ENCODE results near the gene MEIS2.

MEIS2 gene

GRCh38 chr15:36883713-36884517 lies 216.4 kb downstream of the MEIS2 start:
- Histone ChIP-seq H3K27ac (ENCODE audit: low read depth in 2 of 2, low read length in 2 of 2) (no peak overlapping the region), H3K36me3 (ENCODE audit: control insufficient read depth in 2 of 2, insufficient read depth in 2 of 2, low read length in 2 of 2) (no peaks in the 10 kb centered on the region), H3K4me1 (ENCODE audit: control insufficient read depth in 2 of 2, insufficient read depth in 2 of 2, low read length in 2 of 2) (no peaks in the 10 kb centered on the region), H3K4me3 (ENCODE audit: low read length in 2 of 2) (peak overlapping the region in 1 of 2 donors; percentile 64), H3K9ac (ENCODE audit: low read depth in 1 of 2, low read length in 2 of 2) (no peak overlapping the region), H3K9me3 (ENCODE audit: control insufficient read depth in 2 of 2, low read length in 2 of 2) (no peaks in the 10 kb centered on the region), H3K27me3 (ENCODE audit: control insufficient read depth in 2 of 2, insufficient read depth in 2 of 2, low read length in 2 of 2) (peaks cover 63 to 93% of the 10 kb centered on the region in 2 donors)

GRCh38 chr15:36882487-36883131 lies 217.7 kb downstream of the MEIS2 start:
- Histone ChIP-seq H3K36me3 (ENCODE audit: control insufficient read depth in 2 of 2, insufficient read depth in 2 of 2, low read length in 2 of 2) (no peaks in the 10 kb centered on the region), H3K27ac (ENCODE audit: low read depth in 2 of 2, low read length in 2 of 2) (no peak overlapping the region), H3K4me3 (ENCODE audit: low read length in 2 of 2) (no peak overlapping the region), H3K9me3 (ENCODE audit: control insufficient read depth in 2 of 2, low read length in 2 of 2) (no peaks in the 10 kb centered on the region), H3K4me1 (ENCODE audit: control insufficient read depth in 2 of 2, insufficient read depth in 2 of 2, low read length in 2 of 2) (no peaks in the 10 kb centered on the region), H3K9ac (ENCODE audit: low read depth in 1 of 2, low read length in 2 of 2) (no peak overlapping the region), H3K27me3 (ENCODE audit: control insufficient read depth in 2 of 2, insufficient read depth in 2 of 2, low read length in 2 of 2) (peaks cover 63 to 88% of the 10 kb centered on the region in 2 donors)

- no peak overlapping the region for H3K27ac ChIP-seq (ENCODE audit: low read depth in 2 of 2, low read length in 2 of 2)
- no peak overlapping the region for H3K4me3 ChIP-seq (ENCODE audit: low read length in 2 of 2)
- H3K9ac ChIP-seq (ENCODE audit: low read depth in 1 of 2, low read length in 2 of 2): no peak overlapping the region
- no peaks in the 10 kb centered on the region for H3K9me3 ChIP-seq (ENCODE audit: control insufficient read depth in 2 of 2, low read length in 2 of 2)
- H3K27me3 ChIP-seq (ENCODE audit: control insufficient read depth in 2 of 2, insufficient read depth in 2 of 2, low read length in 2 of 2): peaks cover 63 to 85% of the 10 kb centered on the region in 2 donors
- no peaks in the 10 kb centered on the region for H3K4me1 ChIP-seq (ENCODE audit: control insufficient read depth in 2 of 2, insufficient read depth in 2 of 2, low read length in 2 of 2)
- no peaks in the 10 kb centered on the region for H3K36me3 ChIP-seq (ENCODE audit: control insufficient read depth in 2 of 2, insufficient read depth in 2 of 2, low read length in 2 of 2)
Observed at GRCh38 chr15:36882056-36882455, 218.3 kb downstream of the MEIS2 start.

- no peaks in the 10 kb centered on the region for H3K4me1 ChIP-seq (ENCODE audit: control insufficient read depth in 2 of 2, insufficient read depth in 2 of 2, low read length in 2 of 2)
- peaks cover 63 to 82% of the 10 kb centered on the region in 2 donors for H3K27me3 ChIP-seq (ENCODE audit: control insufficient read depth in 2 of 2, insufficient read depth in 2 of 2, low read length in 2 of 2)
- H3K27ac ChIP-seq (ENCODE audit: low read depth in 2 of 2, low read length in 2 of 2): no peak overlapping the region
- H3K4me3 ChIP-seq (ENCODE audit: low read length in 2 of 2): no peak overlapping the region
- no peaks in the 10 kb centered on the region for H3K9me3 ChIP-seq (ENCODE audit: control insufficient read depth in 2 of 2, low read length in 2 of 2)
- H3K9ac ChIP-seq (ENCODE audit: low read depth in 1 of 2, low read length in 2 of 2): no peak overlapping the region
- H3K36me3 ChIP-seq (ENCODE audit: control insufficient read depth in 2 of 2, insufficient read depth in 2 of 2, low read length in 2 of 2): no peaks in the 10 kb centered on the region
Observed at GRCh38 chr15:36881516-36881915, 218.8 kb downstream of the MEIS2 start.

GRCh38 chr15:36880913-36881460 lies 219.4 kb downstream of the MEIS2 start:
- no peak overlapping the region for H3K27ac ChIP-seq (ENCODE audit: low read depth in 2 of 2, low read length in 2 of 2)
- H3K9me3 ChIP-seq (ENCODE audit: control insufficient read depth in 2 of 2, low read length in 2 of 2): no peaks in the 10 kb centered on the region
- no peaks in the 10 kb centered on the region for H3K36me3 ChIP-seq (ENCODE audit: control insufficient read depth in 2 of 2, insufficient read depth in 2 of 2, low read length in 2 of 2)
- H3K4me3 ChIP-seq (ENCODE audit: low read length in 2 of 2): no peak overlapping the region
- no peak overlapping the region for H3K9ac ChIP-seq (ENCODE audit: low read depth in 1 of 2, low read length in 2 of 2)
- H3K4me1 ChIP-seq (ENCODE audit: control insufficient read depth in 2 of 2, insufficient read depth in 2 of 2, low read length in 2 of 2): no peaks in the 10 kb centered on the region
- H3K27me3 ChIP-seq (ENCODE audit: control insufficient read depth in 2 of 2, insufficient read depth in 2 of 2, low read length in 2 of 2): peaks cover 58 to 82% of the 10 kb centered on the region in 2 donors

- Histone ChIP-seq H3K27ac (ENCODE audit: low read depth in 2 of 2, low read length in 2 of 2) (no peak overlapping the region), H3K9me3 (ENCODE audit: control insufficient read depth in 2 of 2, low read length in 2 of 2) (no peaks in the 10 kb centered on the region), H3K9ac (ENCODE audit: low read depth in 1 of 2, low read length in 2 of 2) (no peak overlapping the region), H3K4me3 (ENCODE audit: low read length in 2 of 2) (no peak overlapping the region), H3K4me1 (ENCODE audit: control insufficient read depth in 2 of 2, insufficient read depth in 2 of 2, low read length in 2 of 2) (no peaks in the 10 kb centered on the region), H3K27me3 (ENCODE audit: control insufficient read depth in 2 of 2, insufficient read depth in 2 of 2, low read length in 2 of 2) (peaks cover 54 to 78% of the 10 kb centered on the region in 2 donors), H3K36me3 (ENCODE audit: control insufficient read depth in 2 of 2, insufficient read depth in 2 of 2, low read length in 2 of 2) (no peaks in the 10 kb centered on the region)
Observed at GRCh38 chr15:36880224-36880912, 220.0 kb downstream of the MEIS2 start.

- Histone ChIP-seq H3K9me3 (ENCODE audit: control insufficient read depth in 2 of 2, low read length in 2 of 2) (no peaks in the 10 kb centered on the region), H3K27me3 (ENCODE audit: control insufficient read depth in 2 of 2, insufficient read depth in 2 of 2, low read length in 2 of 2) (peaks cover 48 to 74% of the 10 kb centered on the region in 2 donors)
Observed at GRCh38 chr15:36879568-36880222, 220.7 kb downstream of the MEIS2 start.

GRCh38 chr15:36878684-36879262 lies 221.6 kb downstream of the MEIS2 start:
- H3K27ac ChIP-seq (ENCODE audit: low read depth in 2 of 2, low read length in 2 of 2): no peak overlapping the region
- H3K4me1 ChIP-seq (ENCODE audit: control insufficient read depth in 2 of 2, insufficient read depth in 2 of 2, low read length in 2 of 2): no peaks in the 10 kb centered on the region
- H3K27me3 ChIP-seq (ENCODE audit: control insufficient read depth in 2 of 2, insufficient read depth in 2 of 2, low read length in 2 of 2): peaks cover 42 to 65% of the 10 kb centered on the region in 2 donors
- H3K9me3 ChIP-seq (ENCODE audit: control insufficient read depth in 2 of 2, low read length in 2 of 2): no peaks in the 10 kb centered on the region
- no peak overlapping the region for H3K9ac ChIP-seq (ENCODE audit: low read depth in 1 of 2, low read length in 2 of 2)
- H3K36me3 ChIP-seq (ENCODE audit: control insufficient read depth in 2 of 2, insufficient read depth in 2 of 2, low read length in 2 of 2): no peaks in the 10 kb centered on the region
- no peak overlapping the region for H3K4me3 ChIP-seq (ENCODE audit: low read length in 2 of 2)

More at GRCh38 chr15:36879568-36880222, 220.7 kb downstream of the MEIS2 start:
- Histone ChIP-seq H3K4me3 (ENCODE audit: low read length in 2 of 2) (no peak overlapping the region), H3K27ac (ENCODE audit: low read depth in 2 of 2, low read length in 2 of 2) (no peak overlapping the region), H3K9ac (ENCODE audit: low read depth in 1 of 2, low read length in 2 of 2) (no peak overlapping the region), H3K4me1 (ENCODE audit: control insufficient read depth in 2 of 2, insufficient read depth in 2 of 2, low read length in 2 of 2) (no peaks in the 10 kb centered on the region), H3K36me3 (ENCODE audit: control insufficient read depth in 2 of 2, insufficient read depth in 2 of 2, low read length in 2 of 2) (no peaks in the 10 kb centered on the region)

- H3K9ac ChIP-seq (ENCODE audit: low read depth in 1 of 2, low read length in 2 of 2): peak overlapping the region in 1 of 2 donors; percentile 32
- H3K27ac ChIP-seq (ENCODE audit: low read depth in 2 of 2, low read length in 2 of 2): no peak overlapping the region
- no peak overlapping the region for H3K4me3 ChIP-seq (ENCODE audit: low read length in 2 of 2)
- no peaks in the 10 kb centered on the region for H3K9me3 ChIP-seq (ENCODE audit: control insufficient read depth in 2 of 2, low read length in 2 of 2)
- H3K36me3 ChIP-seq (ENCODE audit: control insufficient read depth in 2 of 2, insufficient read depth in 2 of 2, low read length in 2 of 2): no peaks in the 10 kb centered on the region
- H3K27me3 ChIP-seq (ENCODE audit: control insufficient read depth in 2 of 2, insufficient read depth in 2 of 2, low read length in 2 of 2): peaks cover 36 to 59% of the 10 kb centered on the region in 2 donors
- no peaks in the 10 kb centered on the region for H3K4me1 ChIP-seq (ENCODE audit: control insufficient read depth in 2 of 2, insufficient read depth in 2 of 2, low read length in 2 of 2)
Observed at GRCh38 chr15:36877796-36878683, 222.3 kb downstream of the MEIS2 start.
